PC-3 (cell line): ENCODE measurements around the gene CPN1. TPM values are rescaled to one million over a fixed set of nuclear protein-coding genes. Genes with fewer than 3 reads are reported as not detected.

Source experiments
- ATAC-seq: fragments of 200-7000 bp; cut with Tn5 transposase; 2 replicates; pipeline ENCODE4 v1.9.1; 2020; ENCODE audit warnings: mild to moderate bottlenecking, moderate library complexity
- BruUV-seq: library from RNA; stranded (reverse); fragments of 400-500 nt; replicated peaks from 2 replicates; lab custom pipeline; 2021; lab: Mats Ljungman, UMichigan
- CTCF ChIA-PET: fragments of 300-600 bp; sonication (Branson Sonifier 250); formaldehyde crosslinking; loops from one replicate; lab custom pipeline; 2022; ENCODE audit warnings: antibody characterized with exemption; lab: Charles Lee
- POLR2A ChIA-PET: fragments of 300-600 bp; sonication (Branson Sonifier 250); formaldehyde crosslinking; loops from one replicate; lab custom pipeline; 2022; ENCODE audit warnings: antibody characterized with exemption; ENCODE audit not compliant: unreplicated experiment; lab: Charles Lee
- DNase-seq: peaks from one replicate; pipeline ENCODE4 v3.0.0-alpha.2; 2015
- H2AFZ ChIP-seq: fragments of 300-600 bp; sonication (generic); 2 replicates; pipeline ENCODE4 v1.6.0; 2016; ENCODE audit warnings: antibody characterized with exemption, low read length
- H3F3A ChIP-seq: fragments of 300-600 bp; sonication (generic); one replicate; pipeline ENCODE4 v1.6.0; 2017; ENCODE audit warnings: antibody characterized with exemption, low read length, control low read depth, mild to moderate bottlenecking; ENCODE audit not compliant: unreplicated experiment
- H3K27ac ChIP-seq: fragments of 300-600 bp; sonication (generic); 2 replicates; pipeline ENCODE4 v1.5.1; 2016; ENCODE audit warnings: mild to moderate bottlenecking, low read length
- H3K27me3 ChIP-seq: fragments of 300-600 bp; sonication (generic); 2 replicates; pipeline ENCODE4 v1.6.1; 2016; ENCODE audit warnings: low read length, mixed read lengths
- H3K36me3 ChIP-seq: fragments of 300-600 bp; sonication (generic); 2 replicates; pipeline ENCODE4 v1.6.1; 2016; ENCODE audit warnings: low read depth, mixed run types, low read length, mixed read lengths
- H3K4me1 ChIP-seq: fragments of 300-600 bp; sonication (generic); 2 replicates; pipeline ENCODE4 v1.5.1; 2016; ENCODE audit warnings: low read length; ENCODE audit not compliant: insufficient read depth
- H3K4me2 ChIP-seq: fragments of 300-600 bp; sonication (generic); 2 replicates; pipeline ENCODE4 v1.6.0; 2016; ENCODE audit warnings: low read length
- H3K4me3 ChIP-seq: fragments of 300-600 bp; sonication (generic); 2 replicates; pipeline ENCODE4 v1.5.1; 2016; ENCODE audit warnings: mild to moderate bottlenecking, low read length, mixed read lengths
- H3K79me2 ChIP-seq: fragments of 300-600 bp; sonication (generic); 2 replicates; pipeline ENCODE4 v1.6.1; 2017; ENCODE audit warnings: low read length, mixed read lengths
- H3K9ac ChIP-seq: fragments of 300-600 bp; sonication (generic); 2 replicates; pipeline ENCODE4 v1.6.0; 2016; ENCODE audit warnings: mild to moderate bottlenecking, low read length
- H3K9me2 ChIP-seq: fragments of 300-600 bp; sonication (generic); replicated peaks from 2 replicates; pipeline ENCODE4 v1.6.1; 2016; ENCODE audit warnings: mixed run types, low read length, mixed read lengths
- H3K9me3 ChIP-seq: fragments of 300-600 bp; sonication (generic); 2 replicates; pipeline ENCODE4 v1.6.1; 2016; ENCODE audit warnings: low read length, mixed read lengths
- H4K20me1 ChIP-seq: fragments of 300-600 bp; sonication (generic); 2 replicates; pipeline ENCODE4 v1.6.1; 2016; ENCODE audit warnings: low read length, mixed read lengths
- EZH2 ChIP-seq: fragments of 300-600 bp; sonication (generic); IDR thresholded peaks from one replicate; pipeline ENCODE4 v1.6.1; 2017; ENCODE audit warnings: antibody characterized with exemption, mild to moderate bottlenecking, low read length; ENCODE audit not compliant: unreplicated experiment
- EZH2phosphoT487 ChIP-seq: fragments of 300-600 bp; sonication (generic); IDR thresholded peaks from 2 replicates; pipeline ENCODE4 v1.6.1; 2018; ENCODE audit warnings: mild to moderate bottlenecking, antibody characterized with exemption, low read length, borderline replicate concordance
- intact Hi-C: fragments of 100-400 bp; cut with micrococcal nuclease; formaldehyde crosslinking; loops from 2 replicates; pipeline ENCODE4 v1.9.0; 2023
- total RNA-seq: library from RNA; depleted of rRNA; stranded (reverse); fragments of >200 nt; gene quantifications from 2 replicates; pipeline ENCODE4 v1.2.3, GENCODE V29; 2014
- TF ChIP-seq, protein P1 (sequence below): fragments of 300-600 bp; sonication (generic); conservative IDR thresholded peaks from 2 replicates; pipeline ENCODE4 v1.5.1; 2017; ENCODE audit warnings: antibody characterized with exemption, low read depth, mild to moderate bottlenecking, low read length

Gene CPN1
- total RNA-seq, 1 experiment from 2014 or later, result not detected

DNA sequence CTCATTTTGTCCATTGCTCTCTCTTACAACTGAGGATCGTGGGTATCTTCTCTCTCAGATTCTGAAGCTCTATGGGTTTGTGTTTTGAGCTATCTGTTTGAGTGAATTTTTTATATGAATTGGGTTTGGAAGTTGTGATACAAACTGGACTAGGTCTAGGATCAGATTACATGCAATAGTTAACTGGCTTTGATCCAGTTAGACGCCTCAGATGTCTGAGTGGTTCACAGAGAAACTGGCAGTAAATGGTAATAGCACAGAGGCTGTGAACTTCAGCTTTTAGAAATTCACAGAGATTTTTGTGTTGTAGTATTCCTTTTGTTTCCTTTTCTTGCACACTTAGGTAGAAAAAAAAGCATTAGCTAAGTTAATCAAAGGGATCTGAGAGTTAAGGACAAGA lies 59.3 kb downstream of the CPN1 start:
- peak; percentile 25; the same call in 1 of the 2 replicates for ATAC-seq
- DNase-seq, result peak; percentile 49
- H3K9me3 ChIP-seq, result no peaks in the 10 kb centered on the region
- no peaks in the 10 kb centered on the region for H4K20me1 ChIP-seq
- no peaks in the 10 kb centered on the region for H3K9me2 ChIP-seq
- H3K4me1 ChIP-seq, result peaks cover 27% of the 10 kb centered on the region
- no peak overlapping the region for H3K4me2 ChIP-seq
- H3K4me3 ChIP-seq, result no peak overlapping the region
- BruUV-seq, result no TSS peak
- no peak overlapping the region for H3K27ac ChIP-seq
- no peak overlapping the region for H3K9ac ChIP-seq
- H3K27me3 ChIP-seq, result no peaks in the 10 kb centered on the region
- POLR2A ChIA-PET, result no interaction called here
- H3F3A ChIP-seq, result no peaks in the 10 kb centered on the region
- no peaks in the 10 kb centered on the region for H3K36me3 ChIP-seq
- no peak for TF ChIP-seq EZH2
- TF ChIP-seq EZH2phosphoT487, result no peak
- TF ChIP-seq, protein P1, sequence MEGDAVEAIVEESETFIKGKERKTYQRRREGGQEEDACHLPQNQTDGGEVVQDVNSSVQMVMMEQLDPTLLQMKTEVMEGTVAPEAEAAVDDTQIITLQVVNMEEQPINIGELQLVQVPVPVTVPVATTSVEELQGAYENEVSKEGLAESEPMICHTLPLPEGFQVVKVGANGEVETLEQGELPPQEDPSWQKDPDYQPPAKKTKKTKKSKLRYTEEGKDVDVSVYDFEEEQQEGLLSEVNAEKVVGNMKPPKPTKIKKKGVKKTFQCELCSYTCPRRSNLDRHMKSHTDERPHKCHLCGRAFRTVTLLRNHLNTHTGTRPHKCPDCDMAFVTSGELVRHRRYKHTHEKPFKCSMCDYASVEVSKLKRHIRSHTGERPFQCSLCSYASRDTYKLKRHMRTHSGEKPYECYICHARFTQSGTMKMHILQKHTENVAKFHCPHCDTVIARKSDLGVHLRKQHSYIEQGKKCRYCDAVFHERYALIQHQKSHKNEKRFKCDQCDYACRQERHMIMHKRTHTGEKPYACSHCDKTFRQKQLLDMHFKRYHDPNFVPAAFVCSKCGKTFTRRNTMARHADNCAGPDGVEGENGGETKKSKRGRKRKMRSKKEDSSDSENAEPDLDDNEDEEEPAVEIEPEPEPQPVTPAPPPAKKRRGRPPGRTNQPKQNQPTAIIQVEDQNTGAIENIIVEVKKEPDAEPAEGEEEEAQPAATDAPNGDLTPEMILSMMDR, result no peak
- no peak overlapping the region for H2AFZ ChIP-seq
- H3K79me2 ChIP-seq, result no peaks in the 10 kb centered on the region
- CTCF ChIA-PET, result interaction anchor here (0.7 kb wide), 1 partner anchor 126 kb away, joined by 3 read pairs; no protein-coding TSS in a partner anchor
- intact Hi-C loops, result no loop called here

DNA sequence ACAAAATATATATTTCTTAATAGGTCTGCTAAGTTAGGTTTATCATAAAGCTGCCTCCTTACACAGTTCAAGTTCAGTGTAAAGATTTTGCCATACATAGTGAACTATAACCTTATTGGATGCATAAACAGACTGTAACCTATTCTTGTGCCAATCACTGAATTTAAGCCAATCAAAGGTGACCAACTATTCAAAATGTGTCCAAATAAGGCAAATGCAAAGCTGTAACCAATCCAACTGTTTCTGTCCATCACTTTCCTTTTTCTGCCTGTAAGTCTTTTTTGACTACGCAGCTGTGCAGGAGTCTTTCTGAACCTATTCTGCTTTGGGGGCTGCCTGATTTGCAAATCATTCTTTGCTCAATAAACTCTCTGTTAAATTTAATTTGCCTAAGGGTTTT lies 60.3 kb downstream of the CPN1 start:
- intact Hi-C loops, result no loop called here
- no peaks in the 10 kb centered on the region for H3F3A ChIP-seq
- no peak for DNase-seq
- no peaks in the 10 kb centered on the region for H3K27me3 ChIP-seq
- TF ChIP-seq, protein P1, result no peak
- TF ChIP-seq EZH2phosphoT487 (no peak), EZH2 (no peak)
- H3K9ac ChIP-seq, result no peak overlapping the region
- ChIA-PET CTCF (no interaction called here), POLR2A (interaction anchor here (0.5 kb wide), 1 partner anchor 10 kb away, joined by 3 read pairs; no protein-coding TSS in a partner anchor)
- H4K20me1 ChIP-seq, result no peaks in the 10 kb centered on the region
- no peaks in the 10 kb centered on the region for H3K36me3 ChIP-seq
- no peak for ATAC-seq
- peaks cover 27% of the 10 kb centered on the region for H3K4me1 ChIP-seq
- H3K79me2 ChIP-seq, result no peaks in the 10 kb centered on the region
- no peak overlapping the region for H3K4me3 ChIP-seq
- H2AFZ ChIP-seq, result no peak overlapping the region
- no peaks in the 10 kb centered on the region for H3K9me3 ChIP-seq
- no TSS peak for BruUV-seq
- no peak overlapping the region for H3K27ac ChIP-seq
- no peak overlapping the region for H3K4me2 ChIP-seq
- H3K9me2 ChIP-seq, result no peaks in the 10 kb centered on the region

DNA sequence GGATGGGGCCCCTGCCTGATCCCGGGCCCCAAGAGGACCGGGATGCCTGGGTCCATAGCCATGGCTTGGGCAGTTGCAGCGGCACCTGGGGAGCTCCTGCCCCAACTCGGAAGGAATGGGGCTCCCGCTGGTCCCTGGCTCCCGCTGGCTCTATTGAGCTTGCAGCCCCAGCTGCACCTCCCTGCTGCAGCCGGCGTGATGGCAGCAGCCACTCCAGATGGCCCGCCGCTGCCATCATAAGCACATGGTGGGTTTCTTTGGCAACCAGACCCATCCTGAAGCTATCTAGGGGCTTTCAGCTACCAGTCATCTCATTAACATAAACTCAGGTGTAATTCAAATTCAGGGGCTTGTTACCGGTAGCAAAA lies 60.8 kb downstream of the CPN1 start:
- Histone ChIP-seq H3K27ac (0 out of 2 replicates have a peak overlapping the region, but pooled peaks have one; percentile 14), H2AFZ (no peak overlapping the region), H3K9me3 (no peaks in the 10 kb centered on the region), H3K4me3 (no peak overlapping the region), H3K27me3 (no peaks in the 10 kb centered on the region), H4K20me1 (no peaks in the 10 kb centered on the region), H3K36me3 (no peaks in the 10 kb centered on the region), H3K9me2 (no peaks in the 10 kb centered on the region), H3F3A (no peaks in the 10 kb centered on the region), H3K9ac (no peak overlapping the region), H3K4me2 (no peak overlapping the region), H3K79me2 (no peaks in the 10 kb centered on the region), H3K4me1 (peaks cover 27% of the 10 kb centered on the region)
- ChIA-PET CTCF (no interaction called here), POLR2A (no interaction called here)
- ATAC-seq, result no peak
- no peak for DNase-seq
- intact Hi-C loops, result no loop called here
- no TSS peak for BruUV-seq
- TF ChIP-seq EZH2phosphoT487 (no peak), EZH2 (no peak)
- TF ChIP-seq, protein P1, result no peak
